NOMO-1 (cell line): ENCODE results near the gene CSAG2.

Experiments used
- DNase-seq, 2 experiments: peaks; one replicate each; lab custom pipeline; 2025; ENCODE audit not compliant: unreplicated experiment in 2 of 2; lab: John Stamatoyannopoulos, UW

CSAG2 gene

DNA sequence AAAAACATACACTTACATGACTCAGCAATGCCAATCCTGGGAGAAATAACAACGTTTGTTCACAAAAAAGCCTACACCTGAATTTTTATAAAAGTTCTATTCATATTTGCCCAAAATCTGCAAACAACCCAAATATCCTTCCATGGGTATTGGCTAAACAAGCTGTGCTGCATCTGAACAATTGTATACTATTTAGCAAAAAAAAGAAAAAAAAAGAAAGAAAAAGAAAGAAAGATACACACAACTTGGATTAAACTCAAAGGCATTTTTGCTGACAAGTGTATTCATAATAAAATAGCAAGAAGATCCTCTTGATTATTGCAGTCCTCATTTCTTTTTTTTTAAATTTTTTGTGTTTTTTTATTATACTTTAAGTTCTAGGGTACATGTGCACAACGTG, 34.9 kb downstream of the CSAG2 start:
- no peak for DNase-seq

DNA sequence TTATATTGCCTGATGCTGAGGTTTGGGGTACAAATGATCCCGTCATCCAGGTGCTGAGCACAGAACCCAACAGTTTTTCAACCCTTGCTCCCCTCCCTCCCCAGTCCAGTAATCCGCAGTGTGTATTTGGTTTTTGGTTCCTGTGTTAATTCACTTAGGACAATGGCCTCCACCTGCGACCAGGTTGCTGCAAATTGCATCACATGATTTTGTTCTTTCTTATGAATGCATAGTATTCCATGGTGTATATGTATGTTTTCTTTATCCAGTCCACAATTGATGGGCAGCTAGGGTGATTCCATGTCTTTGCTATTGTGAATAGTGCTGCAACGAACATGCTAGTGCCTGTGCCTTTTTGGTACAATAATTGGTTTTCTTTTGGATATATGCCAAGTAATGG, 46.0 kb downstream of the CSAG2 start:
- DNase-seq = no peak

DNA sequence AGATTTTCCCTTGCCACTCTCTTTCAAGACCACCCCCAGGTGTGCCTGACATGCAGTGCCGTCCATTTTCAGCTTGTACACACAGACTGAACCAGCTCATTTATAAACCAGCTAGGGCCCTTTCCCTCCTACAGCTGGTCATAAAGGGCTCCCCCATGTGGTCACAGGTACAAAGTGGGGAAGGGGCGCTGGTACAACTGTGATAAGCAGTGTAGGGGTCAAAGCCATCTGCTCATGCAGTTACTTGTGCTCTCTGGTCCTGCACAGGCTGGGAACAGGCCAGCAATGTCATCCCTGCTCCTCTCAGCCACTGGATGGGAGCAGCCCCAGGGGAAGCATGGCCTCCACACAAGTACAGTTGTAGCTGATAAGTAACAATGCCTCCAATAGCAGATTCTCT, 50.8 kb downstream of the CSAG2 start:
- no peak for DNase-seq
